GM18507 (cell line): ENCODE measurements around the gene NOX1.
"Not testable (repeated sequence)": the region's sequence is repeated elsewhere in the genome, so short reads cannot be mapped to it uniquely, and the experiment has no call there.

Experiments
- DNase-seq: peaks from one replicate; pipeline ENCODE4 v3.0.0; 2011; ENCODE audit warnings: low read depth; ENCODE audit not compliant: insufficient read length; ENCODE audit errors: extremely low spot score
- FAIRE-seq: peaks from 2 replicates; lab custom pipeline; 2011; peaks lifted over from hg19 to GRCh38; lab: Jason Lieb, UNC

Gene NOX1

DNA sequence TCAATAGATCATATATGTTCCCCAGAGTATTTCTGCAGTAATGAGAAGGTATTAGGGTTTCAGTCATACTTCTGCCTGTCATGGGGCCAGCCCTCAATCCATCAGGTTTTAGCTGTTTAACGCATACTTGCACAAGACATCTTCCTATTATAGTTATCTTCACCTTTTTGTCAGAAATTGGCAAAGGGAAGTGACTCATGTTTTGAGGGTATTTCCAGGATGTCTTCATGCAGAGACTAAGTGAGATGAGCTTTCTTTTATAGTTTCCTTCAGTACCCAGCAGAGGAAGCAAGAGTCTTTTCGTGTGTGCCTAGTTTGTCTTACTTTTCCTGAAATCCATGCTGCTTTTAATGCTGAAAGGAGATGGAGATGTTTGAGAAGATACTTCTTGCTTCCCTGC is 44.4 kb downstream of the NOX1 start:
- DNase-seq = no peak
- FAIRE-seq = peak; percentile 88

GRCh38 chrX:100819837-100820666 is 54.1 kb downstream of the NOX1 start, which contains the start of gene CSTF2:
TSS of gene CSTF2 (plus strand) at chrX:100820391. CDS start at chrX:100820417, 26 bp downstream.
- peak; percentile 98 for FAIRE-seq
- DNase-seq = peak; percentile 61

DNA sequence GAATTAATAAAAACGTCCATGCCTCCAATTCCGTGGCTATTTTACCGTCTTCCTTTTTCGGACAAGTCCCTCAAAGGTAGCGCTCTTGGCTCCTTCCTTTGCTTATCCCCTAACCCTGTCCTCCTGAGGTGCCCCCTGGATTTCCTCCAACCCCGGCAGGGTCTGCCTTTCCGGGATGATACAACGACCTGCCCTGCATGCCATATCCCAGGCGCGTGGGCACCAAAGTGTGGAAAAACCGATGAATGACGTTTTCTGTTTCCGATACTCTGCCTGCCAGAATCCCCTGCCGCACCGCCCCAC is 54.7 kb downstream of the NOX1 start:
- FAIRE-seq = no peak
- no peak for DNase-seq

DNA sequence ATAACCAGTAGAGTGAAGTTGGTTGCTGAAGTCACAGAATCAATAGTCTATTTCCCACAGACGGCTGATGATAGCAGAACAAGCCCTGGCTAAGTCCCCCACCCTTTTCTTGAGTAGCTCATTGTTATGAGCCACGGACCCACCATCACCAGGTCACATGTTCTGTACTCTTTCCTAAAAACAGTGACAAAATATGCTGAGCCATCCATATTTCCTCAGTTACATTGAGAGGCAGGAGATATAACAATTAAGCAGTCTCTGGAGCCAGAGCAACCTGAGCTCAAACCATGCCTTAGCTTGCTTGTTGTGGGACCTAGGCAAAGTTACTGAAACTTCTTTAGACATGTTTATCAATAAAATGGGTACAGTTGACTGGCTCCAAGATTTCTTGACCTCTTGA is 56.8 kb downstream of the NOX1 start:
- FAIRE-seq (no peak), DNase-seq (no peak)

DNA sequence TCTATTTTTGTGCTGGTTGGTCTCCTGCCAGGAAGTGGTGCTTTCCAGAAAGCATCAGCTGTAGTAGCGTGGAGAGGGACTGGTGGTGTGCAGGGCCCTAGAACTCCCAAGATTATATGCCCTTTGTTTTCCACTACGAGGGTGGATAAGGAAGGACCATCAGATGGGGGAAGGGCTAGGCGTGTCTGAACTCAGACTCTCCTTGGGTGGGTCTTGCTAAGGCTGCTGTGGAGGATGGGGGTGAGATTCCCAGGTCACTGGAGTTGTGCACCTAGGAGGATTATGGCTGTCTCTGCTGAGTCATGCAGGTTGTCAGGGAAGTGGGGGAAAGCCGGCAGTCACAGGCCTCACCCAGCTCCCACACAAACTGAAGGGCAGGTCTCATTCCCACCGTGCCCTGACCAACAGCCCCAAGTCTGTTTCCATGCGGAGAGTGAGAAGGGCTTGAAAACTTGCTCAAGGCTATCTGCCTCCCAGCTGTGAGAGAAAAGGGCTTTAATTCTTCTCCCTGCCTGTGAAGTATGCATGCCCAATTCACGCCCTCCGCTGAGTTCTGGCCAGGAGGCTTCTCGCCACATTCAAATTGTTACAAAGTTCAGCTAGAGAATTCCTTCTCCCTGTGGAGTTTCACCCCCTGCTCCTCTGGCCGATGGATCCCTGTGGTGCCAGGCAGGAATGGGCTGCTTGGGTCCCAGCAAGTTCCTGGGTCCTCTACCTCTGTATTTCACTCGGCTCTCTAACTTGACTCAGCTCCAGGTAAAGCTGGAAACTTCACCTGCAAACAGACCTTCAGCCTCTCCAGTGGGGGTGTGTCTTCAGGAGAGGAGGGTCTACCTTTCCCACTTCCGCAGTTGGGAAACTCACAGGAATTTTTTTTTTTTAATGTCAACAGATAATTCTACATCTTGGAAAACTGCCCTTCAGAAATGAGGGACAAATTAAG is 61.7 kb downstream of the NOX1 start:
- no peak for FAIRE-seq
- no peak for DNase-seq

DNA sequence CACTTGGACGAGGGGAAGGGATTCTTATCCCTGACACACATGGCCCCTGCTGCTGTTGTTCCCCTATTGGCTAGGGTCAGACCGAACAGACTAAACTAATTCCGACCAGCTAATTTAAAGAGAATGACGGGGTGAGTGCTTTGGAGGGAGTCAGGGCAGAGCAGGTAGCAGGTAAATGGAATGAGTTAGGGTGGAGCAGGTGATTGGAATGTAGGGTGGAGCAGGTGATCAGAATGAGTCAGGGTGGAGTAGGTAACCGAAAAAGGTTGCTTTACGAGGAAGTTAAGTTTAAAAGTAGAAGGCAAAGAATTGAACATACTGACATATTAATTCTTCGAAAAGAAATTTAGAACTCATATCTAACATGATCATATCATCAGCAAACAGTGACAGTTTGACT is 65.9 kb downstream of the NOX1 start:
- FAIRE-seq, DNase-seq: not testable (repeated sequence)

GRCh38 chrX:100804780-100805179 is 69.4 kb downstream of the NOX1 start:
- no peak for FAIRE-seq
- no peak for DNase-seq

- no peak for FAIRE-seq
- no peak for DNase-seq
These were observed 71.3 kb downstream of the NOX1 start for GRCh38 chrX:100802843-100803242.

DNA sequence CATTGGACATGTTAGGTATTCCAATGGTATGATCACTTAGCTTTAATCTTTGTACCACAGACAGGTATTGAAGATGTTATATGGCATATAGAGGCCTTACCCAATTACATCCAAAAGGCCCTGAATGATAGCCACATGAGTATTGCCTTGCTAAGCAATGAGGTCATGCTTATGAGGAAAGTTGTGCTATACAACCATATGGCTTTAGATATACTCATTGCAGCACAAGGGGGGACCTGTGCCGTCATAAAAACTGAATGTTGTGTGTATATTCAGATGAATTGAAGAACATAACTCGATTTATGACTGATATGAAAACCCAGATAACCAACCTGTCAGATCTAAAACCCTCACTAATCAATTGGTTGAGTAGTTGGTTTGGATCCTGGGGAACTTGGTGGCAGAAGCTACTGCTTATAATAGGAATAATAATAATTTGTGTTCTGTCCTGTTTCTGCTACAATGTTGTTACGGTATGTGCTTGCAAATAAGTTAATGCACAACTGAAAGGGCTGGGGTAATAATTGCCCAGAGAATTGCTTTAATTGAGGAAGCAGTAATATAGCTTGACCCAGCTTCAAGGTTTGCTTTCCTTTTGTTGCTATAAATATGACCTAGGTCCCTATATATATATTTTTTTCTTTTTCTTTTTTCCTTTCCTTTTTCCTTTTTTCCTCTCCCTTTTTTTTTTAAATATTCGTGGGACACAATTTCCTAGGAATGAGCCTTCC is 75.5 kb downstream of the NOX1 start:
- FAIRE-seq (no peak), DNase-seq (no peak)

DNA sequence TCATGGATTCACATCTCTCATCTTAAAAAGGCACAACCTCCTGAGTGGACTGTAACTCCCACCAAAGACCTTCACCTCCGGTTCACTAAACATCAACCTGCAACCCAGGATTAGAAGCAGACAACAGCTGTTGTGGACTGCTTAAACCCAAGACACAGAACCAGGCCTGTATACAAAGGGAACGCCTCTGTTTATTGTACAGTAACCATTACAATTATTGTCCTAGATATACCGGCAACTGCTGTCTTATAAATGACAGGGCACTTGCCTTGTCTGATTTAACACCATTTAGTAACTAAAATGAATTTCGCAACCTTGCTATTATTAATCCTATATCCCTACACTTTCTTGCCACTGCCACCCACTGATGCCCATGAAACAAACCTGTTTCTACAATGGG is 76.8 kb downstream of the NOX1 start:
- DNase-seq (no peak), FAIRE-seq (no peak)

DNA sequence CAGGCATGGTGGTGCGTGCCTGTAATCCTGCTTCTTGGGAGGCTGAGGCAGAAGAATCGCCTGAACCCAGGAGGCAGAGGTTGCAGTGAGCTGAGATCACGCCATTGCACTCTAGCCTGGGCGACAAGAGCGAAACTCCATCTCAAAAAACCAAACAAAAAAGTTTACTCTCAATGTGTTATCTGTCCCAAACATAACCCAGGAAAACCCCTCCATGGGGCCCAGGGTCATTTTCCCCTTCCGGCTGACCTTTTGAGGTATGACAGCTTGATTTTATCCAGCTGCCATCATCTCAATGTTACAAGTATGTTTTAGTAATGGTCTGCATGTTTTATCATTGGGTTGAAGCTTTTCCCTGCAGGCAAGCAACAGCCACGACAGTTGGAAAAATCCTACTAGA is 77.8 kb downstream of the NOX1 start:
- FAIRE-seq, DNase-seq: not testable (repeated sequence)
